Dendritic cell treated with granulocyte-macrophage colony-stimulating factor and Interleukin-4, amounts not matched to agents 40 ng/mL and 50 ng/mL, for 4 days (primary cell): ENCODE results near the gene TCL1A.

ENCODE experiments used
- H3K27ac Mint-ChIP-seq: one replicate; pipeline ENCODE4 v1.8.0; 2022; ENCODE audit warnings: mild to moderate bottlenecking, mixed read lengths
- H3K27me3 Mint-ChIP-seq: one replicate; pipeline ENCODE4 v1.8.0; 2022; ENCODE audit warnings: mild to moderate bottlenecking, mixed read lengths
- H3K36me3 Mint-ChIP-seq: one replicate; pipeline ENCODE4 v1.8.0; 2022; ENCODE audit warnings: low read depth, mixed read lengths
- H3K4me1 Mint-ChIP-seq: one replicate; pipeline ENCODE4 v1.8.0; 2022; ENCODE audit warnings: low read depth, mixed read lengths
- H3K4me3 Mint-ChIP-seq: one replicate; pipeline ENCODE4 v1.8.0; 2022; ENCODE audit warnings: mild to moderate bottlenecking, moderate library complexity, mixed read lengths
- H3K9me3 Mint-ChIP-seq: one replicate; pipeline ENCODE4 v1.8.0; 2022; ENCODE audit warnings: mixed read lengths
- intact Hi-C: fragments of 100-400 bp; cut with micrococcal nuclease; formaldehyde crosslinking; loops from one replicate; pipeline ENCODE4 v1.15.0; 2022

The TCL1A gene

GRCh38 chr14:95697764-95698163 lies 16.2 kb downstream of the TCL1A start:
- Mint-ChIP-seq H3K4me1 (no peaks in the 10 kb centered on the region), H3K27ac (no peak overlapping the region), H3K4me3 (no peak overlapping the region), H3K9me3 (no peaks in the 10 kb centered on the region), H3K27me3 (peaks cover 7% of the 10 kb centered on the region), H3K36me3 (no peaks in the 10 kb centered on the region)
- intact Hi-C loops = no loop called here

GRCh38 chr14:95696741-95697140 lies 17.2 kb downstream of the TCL1A start:
- Mint-ChIP-seq H3K4me1 (no peaks in the 10 kb centered on the region), H3K4me3 (no peak overlapping the region), H3K9me3 (no peaks in the 10 kb centered on the region), H3K27me3 (peaks cover 8% of the 10 kb centered on the region), H3K36me3 (no peaks in the 10 kb centered on the region), H3K27ac (no peak overlapping the region)
- intact Hi-C loops = no loop called here

DNA sequence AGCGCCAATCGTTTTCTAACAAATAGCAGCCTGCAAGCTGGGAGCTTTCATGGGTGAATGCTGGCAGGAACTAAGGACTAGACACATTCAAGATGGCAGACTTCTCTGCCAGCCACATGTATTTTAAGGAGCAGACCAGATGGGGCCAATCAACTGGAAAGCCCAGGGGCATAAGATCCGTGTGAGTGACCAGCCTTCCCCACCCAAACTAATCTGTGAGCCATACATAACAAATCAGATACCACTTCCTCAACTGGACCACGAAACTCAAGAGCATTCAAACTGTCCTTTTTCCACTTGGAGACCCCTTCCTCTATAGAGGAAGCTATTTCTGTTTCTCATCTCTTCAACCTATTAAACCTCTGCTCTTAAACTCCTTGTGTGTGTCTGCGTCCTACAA lies 18.0 kb downstream of the TCL1A start:
- Mint-ChIP-seq H3K4me1 (no peaks in the 10 kb centered on the region), H3K36me3 (no peaks in the 10 kb centered on the region), H3K4me3 (no peak overlapping the region), H3K27me3 (peaks cover 8% of the 10 kb centered on the region), H3K27ac (no peak overlapping the region), H3K9me3 (no peaks in the 10 kb centered on the region)
- intact Hi-C loops = no loop called here

DNA sequence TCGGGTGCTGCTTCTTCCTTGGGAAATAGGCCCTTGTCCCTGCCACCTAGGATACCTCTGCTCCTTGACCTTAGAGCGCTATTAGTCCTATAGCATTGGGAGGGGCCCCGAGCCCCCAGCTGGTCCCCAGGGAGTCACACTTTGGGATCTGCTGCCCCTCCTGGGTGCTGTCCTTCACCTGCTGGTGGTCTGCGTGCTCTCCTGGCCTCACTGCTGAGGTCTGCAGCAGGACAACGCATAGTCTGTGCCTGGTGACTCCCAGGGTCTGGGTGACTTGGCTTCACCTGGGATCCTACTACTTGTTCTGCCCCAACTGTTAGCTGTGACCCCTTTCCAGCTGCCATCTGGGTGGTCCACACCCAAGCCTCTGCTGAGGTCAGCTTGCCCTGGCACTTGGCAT lies 18.9 kb downstream of the TCL1A start:
- H3K4me3 Mint-ChIP-seq = no peak overlapping the region
- no peak overlapping the region for H3K27ac Mint-ChIP-seq
- intact Hi-C loops = no loop called here
- H3K9me3 Mint-ChIP-seq = no peaks in the 10 kb centered on the region
- H3K36me3 Mint-ChIP-seq = no peaks in the 10 kb centered on the region
- no peaks in the 10 kb centered on the region for H3K4me1 Mint-ChIP-seq
- H3K27me3 Mint-ChIP-seq = peaks cover 8% of the 10 kb centered on the region

GRCh38 chr14:95692109-95692508 lies 21.8 kb downstream of the TCL1A start:
- Mint-ChIP-seq H3K4me3 (no peak overlapping the region), H3K36me3 (no peaks in the 10 kb centered on the region), H3K27ac (no peak overlapping the region), H3K9me3 (no peaks in the 10 kb centered on the region), H3K27me3 (peaks cover 2% of the 10 kb centered on the region), H3K4me1 (no peaks in the 10 kb centered on the region)
- intact Hi-C loops = no loop called here

DNA sequence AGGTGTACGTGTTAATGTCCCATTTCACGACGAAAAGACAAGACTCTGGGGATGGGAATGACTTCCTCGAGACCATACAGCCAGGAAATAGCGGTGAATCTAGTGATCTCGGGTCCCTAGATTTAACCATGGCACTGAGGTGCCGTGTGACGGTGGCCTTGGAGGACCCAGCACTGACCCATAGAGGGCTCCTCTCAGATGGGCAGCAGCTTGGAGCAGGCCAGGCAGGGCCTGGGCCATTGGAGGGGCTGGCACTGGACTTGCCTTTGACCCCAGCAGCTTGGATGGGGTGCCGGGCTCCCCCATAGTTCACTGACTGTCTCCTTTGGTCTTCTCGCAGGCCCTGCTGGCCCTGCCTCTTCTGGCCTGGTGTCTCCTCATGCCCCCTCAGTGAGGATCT lies 22.3 kb downstream of the TCL1A start:
- Mint-ChIP-seq H3K27ac (no peak overlapping the region), H3K9me3 (no peaks in the 10 kb centered on the region), H3K27me3 (peaks cover 2% of the 10 kb centered on the region), H3K36me3 (no peaks in the 10 kb centered on the region), H3K4me3 (no peak overlapping the region), H3K4me1 (no peaks in the 10 kb centered on the region)
- intact Hi-C loops = no loop called here

GRCh38 chr14:95690815-95691214 lies 23.1 kb downstream of the TCL1A start:
- no peak overlapping the region for H3K4me3 Mint-ChIP-seq

DNA sequence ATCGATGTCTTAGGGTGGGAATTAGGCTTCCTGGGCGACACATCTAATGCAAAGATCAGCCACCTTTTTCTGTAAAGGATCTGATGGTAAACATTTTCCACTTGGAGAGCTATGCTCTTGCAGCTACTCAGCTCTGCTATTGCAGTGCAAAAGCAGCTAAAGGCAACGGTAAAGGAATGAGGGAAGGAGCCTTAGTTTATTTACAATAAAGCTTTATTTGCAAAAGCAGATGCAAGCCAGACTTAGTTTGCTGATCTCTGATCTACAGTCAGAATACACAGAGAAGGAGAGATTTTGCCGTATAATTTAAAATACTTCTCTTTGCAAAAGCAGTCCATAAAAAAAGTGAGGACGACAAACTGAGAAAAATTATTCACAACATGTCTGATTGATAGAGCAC lies 24.5 kb downstream of the TCL1A start:
- no peak overlapping the region for H3K4me3 Mint-ChIP-seq
- no peaks in the 10 kb centered on the region for H3K36me3 Mint-ChIP-seq
- no peaks in the 10 kb centered on the region for H3K9me3 Mint-ChIP-seq
- no peaks in the 10 kb centered on the region for H3K4me1 Mint-ChIP-seq
- no peak overlapping the region for H3K27ac Mint-ChIP-seq
- intact Hi-C loops = no loop called here
- peaks cover 2% of the 10 kb centered on the region for H3K27me3 Mint-ChIP-seq

More at GRCh38 chr14:95690815-95691214, 23.1 kb downstream of the TCL1A start:
- no peaks in the 10 kb centered on the region for H3K36me3 Mint-ChIP-seq
- H3K4me1 Mint-ChIP-seq = no peaks in the 10 kb centered on the region
- H3K27ac Mint-ChIP-seq = no peak overlapping the region
- intact Hi-C loops = no loop called here
- peaks cover 2% of the 10 kb centered on the region for H3K27me3 Mint-ChIP-seq
- H3K9me3 Mint-ChIP-seq = no peaks in the 10 kb centered on the region

GRCh38 chr14:95686935-95687334 lies 27.0 kb downstream of the TCL1A start:
- no peaks in the 10 kb centered on the region for H3K27me3 Mint-ChIP-seq
- H3K9me3 Mint-ChIP-seq = no peaks in the 10 kb centered on the region
- no peaks in the 10 kb centered on the region for H3K36me3 Mint-ChIP-seq
- H3K4me1 Mint-ChIP-seq = no peaks in the 10 kb centered on the region
- H3K27ac Mint-ChIP-seq = no peak overlapping the region
- no peak overlapping the region for H3K4me3 Mint-ChIP-seq
- intact Hi-C loops = no loop called here

GRCh38 chr14:95685978-95686922 lies 27.7 kb downstream of the TCL1A start, which contains the start of gene TCL1B:
Gene TCL1B (plus strand): TSS chr14:95686426. CDS start chr14:95686468, 42 bp downstream.
- H3K36me3 Mint-ChIP-seq = no peaks in the 10 kb centered on the region
- H3K27me3 Mint-ChIP-seq = no peaks in the 10 kb centered on the region
- H3K4me3 Mint-ChIP-seq = no peak within 1 kb of the TSS
- no peaks in the 10 kb centered on the region for H3K4me1 Mint-ChIP-seq
- intact Hi-C loops = no loop called here
- H3K27ac Mint-ChIP-seq = no peak within 1 kb of the TSS
- no peaks in the 10 kb centered on the region for H3K9me3 Mint-ChIP-seq

DNA sequence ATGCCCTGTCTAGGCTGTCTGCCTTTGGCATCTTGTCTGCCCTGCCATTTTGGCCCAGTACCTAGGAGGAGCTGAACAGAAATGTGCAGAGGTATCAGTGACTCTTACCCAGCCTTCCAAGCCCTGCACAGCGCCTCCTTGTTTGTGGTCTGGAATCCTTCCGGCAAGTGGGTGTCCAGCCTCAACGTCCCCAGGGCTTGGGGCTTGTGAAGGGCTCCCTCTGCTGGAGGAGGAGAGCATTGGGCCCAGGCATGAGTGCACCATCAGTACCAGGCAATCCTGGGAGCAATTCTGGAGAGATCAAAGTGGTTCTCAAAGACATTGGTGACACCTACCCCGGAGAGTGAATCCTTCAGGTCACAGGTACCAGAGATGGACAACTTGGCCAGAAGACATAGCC lies 30.1 kb downstream of the TCL1A start:
- H3K27ac Mint-ChIP-seq = no peak overlapping the region
- no peaks in the 10 kb centered on the region for H3K9me3 Mint-ChIP-seq
- H3K4me3 Mint-ChIP-seq = no peak overlapping the region
- intact Hi-C loops = loop anchor here (5.0 kb wide), 1 partner anchor 121 kb away; no protein-coding TSS in a partner anchor
- no peaks in the 10 kb centered on the region for H3K36me3 Mint-ChIP-seq
- no peaks in the 10 kb centered on the region for H3K4me1 Mint-ChIP-seq
- H3K27me3 Mint-ChIP-seq = no peaks in the 10 kb centered on the region

DNA sequence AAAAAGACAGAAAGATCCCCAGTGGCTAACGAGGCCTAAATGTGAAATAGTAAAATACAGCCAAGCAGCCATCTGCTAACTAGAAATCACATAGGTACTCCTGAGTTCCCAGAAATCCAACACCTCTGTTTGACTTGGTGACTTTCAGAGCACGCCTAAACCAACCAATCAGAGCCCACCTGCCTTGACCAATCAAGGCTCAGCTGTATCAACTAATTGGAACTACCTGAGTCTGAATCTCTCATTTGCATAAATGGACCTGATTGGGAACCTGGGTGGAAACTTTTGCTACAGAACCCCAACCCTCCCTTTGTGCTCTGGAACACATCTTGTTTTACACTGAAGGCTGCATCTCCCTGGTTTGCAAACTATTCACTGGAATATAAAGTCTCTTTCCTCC lies 32.8 kb downstream of the TCL1A start:
- no peak overlapping the region for H3K27ac Mint-ChIP-seq
- H3K9me3 Mint-ChIP-seq = no peaks in the 10 kb centered on the region
- intact Hi-C loops = loop anchor here (5.0 kb wide), 1 partner anchor 119 kb away; no protein-coding TSS in a partner anchor
- no peaks in the 10 kb centered on the region for H3K4me1 Mint-ChIP-seq
- H3K36me3 Mint-ChIP-seq = no peaks in the 10 kb centered on the region
- H3K4me3 Mint-ChIP-seq = no peak overlapping the region
- peaks cover 2% of the 10 kb centered on the region for H3K27me3 Mint-ChIP-seq

DNA sequence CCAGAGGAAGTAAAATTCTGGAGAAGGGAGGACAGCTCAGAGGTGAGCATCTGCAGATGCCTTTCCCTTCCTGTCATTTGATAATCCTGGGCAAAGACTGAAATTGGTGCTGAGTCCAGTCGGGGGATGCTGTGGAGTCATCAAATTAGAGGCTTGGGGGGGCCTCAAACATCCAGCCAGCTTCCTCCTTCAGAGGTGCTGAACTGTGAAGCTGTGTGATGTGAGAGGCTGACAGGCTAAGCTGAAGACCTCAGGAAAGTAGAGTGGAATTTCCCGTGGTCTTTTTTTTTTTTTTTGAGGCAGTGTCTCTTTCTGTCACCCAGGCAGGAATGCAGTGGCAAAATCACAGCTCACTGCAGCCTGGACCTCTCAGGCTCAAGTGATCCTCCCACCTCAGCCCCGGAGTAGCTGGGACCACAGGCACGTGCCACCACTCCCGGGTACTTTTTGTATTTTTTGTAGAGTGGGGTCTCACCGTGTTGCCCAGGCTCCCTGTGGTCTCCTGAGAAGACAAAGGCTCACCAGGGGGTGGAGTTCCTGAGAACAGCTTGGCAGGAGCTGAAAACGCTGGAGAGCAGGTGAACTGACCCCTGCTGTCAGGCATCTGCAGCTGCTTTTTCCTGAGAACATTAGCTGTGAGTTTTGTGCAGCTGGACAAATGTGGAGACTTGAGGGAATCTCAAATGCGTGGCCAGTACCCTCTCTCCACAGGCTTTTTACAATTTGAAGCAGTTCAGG lies 33.8 kb downstream of the TCL1A start:
- H3K4me1 Mint-ChIP-seq = no peaks in the 10 kb centered on the region
- peaks cover 2% of the 10 kb centered on the region for H3K27me3 Mint-ChIP-seq
- no peak overlapping the region for H3K27ac Mint-ChIP-seq
- no peak overlapping the region for H3K4me3 Mint-ChIP-seq
- no peaks in the 10 kb centered on the region for H3K36me3 Mint-ChIP-seq
- intact Hi-C loops = loop anchor here (5.0 kb wide), 1 partner anchor 118 kb away; no protein-coding TSS in a partner anchor
- no peaks in the 10 kb centered on the region for H3K9me3 Mint-ChIP-seq

GRCh38 chr14:95679148-95679815 lies 34.6 kb downstream of the TCL1A start:
- H3K4me1 Mint-ChIP-seq = no peaks in the 10 kb centered on the region
- peaks cover 2% of the 10 kb centered on the region for H3K27me3 Mint-ChIP-seq
- no peaks in the 10 kb centered on the region for H3K9me3 Mint-ChIP-seq
- no peak overlapping the region for H3K27ac Mint-ChIP-seq
- H3K36me3 Mint-ChIP-seq = no peaks in the 10 kb centered on the region
- H3K4me3 Mint-ChIP-seq = no peak overlapping the region
- intact Hi-C loops = no loop called here
